Caco-2 (cell line): ENCODE results near the gene DEK. TPM values are rescaled to one million over a fixed set of nuclear protein-coding genes. Genes with fewer than 3 reads are reported as not detected.
A peak's percentile ranks its signal among the peaks of the same experiment; 100 is the strongest.

ENCODE experiments used
- BruUV-seq: library from RNA; stranded (reverse); fragments of 400-500 nt; replicated peaks from 2 replicates; lab custom pipeline; 2021; lab: Mats Ljungman, UMichigan
- CTCF ChIA-PET: fragments of 300-600 bp; sonication (Branson Sonifier 250); formaldehyde crosslinking; loops from one replicate; lab custom pipeline; 2022; ENCODE audit warnings: antibody characterized with exemption; lab: Charles Lee
- POLR2A ChIA-PET: fragments of 300-600 bp; sonication (Branson Sonifier 250); formaldehyde crosslinking; loops from one replicate; lab custom pipeline; 2022; ENCODE audit warnings: antibody characterized with exemption; lab: Charles Lee
- DNase-seq, 2 experiments: peaks; one replicate each; pipeline versions ENCODE4 v3.0.0 to v3.0.0-alpha.2; 2020 to 2022
- H3K27me3 ChIP-seq: replicated peaks from 2 replicates; pipeline ENCODE4 v1.6.0; 2011; ENCODE audit warnings: low read length; ENCODE audit not compliant: control insufficient read depth, insufficient read depth
- H3K36me3 ChIP-seq: 2 replicates; pipeline ENCODE4 v1.5.1; 2011; ENCODE audit warnings: low read length; ENCODE audit not compliant: control insufficient read depth, insufficient read depth
- H3K4me1 ChIP-seq: fragments of 250-450 bp; sonication (Bioruptor Pico); 2 replicates; pipeline ENCODE4 v1.5.1; 2020; ENCODE audit warnings: mild to moderate bottlenecking
- H3K4me3 ChIP-seq: 2 replicates; pipeline ENCODE4 v1.5.1; 2011; ENCODE audit warnings: low read depth, mild to moderate bottlenecking, control low read depth, low read length
- H3K9me3 ChIP-seq: fragments of 250-450 bp; sonication (Bioruptor Pico); 2 replicates; pipeline ENCODE4 v1.5.1; 2020; ENCODE audit warnings: mild to moderate bottlenecking, moderate library complexity
- H3K27ac Mint-ChIP-seq: one replicate; pipeline ENCODE4 v1.8.0; 2022; ENCODE audit warnings: mixed read lengths; ENCODE audit not compliant: unreplicated experiment
- H3K27me3 Mint-ChIP-seq: one replicate; pipeline ENCODE4 v1.8.0; 2022; ENCODE audit warnings: mixed read lengths; ENCODE audit not compliant: insufficient read depth, unreplicated experiment
- H3K36me3 Mint-ChIP-seq: one replicate; pipeline ENCODE4 v1.8.0; 2022; ENCODE audit warnings: mild to moderate bottlenecking, mixed read lengths; ENCODE audit not compliant: insufficient read depth, unreplicated experiment
- H3K4me1 Mint-ChIP-seq: one replicate; pipeline ENCODE4 v1.8.0; 2022; ENCODE audit warnings: low read depth, mixed read lengths; ENCODE audit not compliant: unreplicated experiment
- H3K4me3 Mint-ChIP-seq: one replicate; pipeline ENCODE4 v1.8.0; 2022; ENCODE audit warnings: mild to moderate bottlenecking, moderate library complexity, mixed read lengths; ENCODE audit not compliant: unreplicated experiment
- H3K9me3 Mint-ChIP-seq: one replicate; pipeline ENCODE4 v1.8.0; 2022; ENCODE audit warnings: mixed read lengths; ENCODE audit not compliant: unreplicated experiment
- intact Hi-C: fragments of 100-400 bp; cut with micrococcal nuclease; formaldehyde crosslinking; loops from one replicate; pipeline ENCODE4 v1.10.0; 2022; ENCODE audit not compliant: unreplicated experiment
- total RNA-seq: library from RNA; stranded (reverse); gene quantifications from 2 replicates; pipeline ENCODE4 v1.2.3, GENCODE V29; 2022
- TF ChIP-seq, protein P1 (sequence below), 2 experiments: fragments of 200-600 bp in 1 of 2; IDR thresholded peaks; 1 replicate in 1 of 2; 2 replicates in 1 of 2; pipeline versions ENCODE4 v1.5.1 to v1.8.0; 2011 to 2022; ENCODE audit warnings: antibody characterized with exemption in 1 of 2, control low read depth in 1 of 2, inconsistent platforms in 1 of 2, low read depth in 1 of 2, low read length in 1 of 2, mild to moderate bottlenecking in 1 of 2, moderate library complexity in 1 of 2; ENCODE audit not compliant: insufficient read depth in 1 of 2, severe bottlenecking in 1 of 2, unreplicated experiment in 1 of 2

Gene DEK
- total RNA-seq, 1 experiment from 2014 or later: 170 TPM

- CTCF ChIA-PET: interaction anchor here (0.7 kb wide), 1 partner anchor 59 kb away, joined by 3 read pairs; no protein-coding TSS in a partner anchor
- intact Hi-C loops: loop anchor here (1.0 to 5.0 kb wide), 3 partner anchors 37 to 240 kb away; partner anchors contain the start of genes KDM1B and TPMT
- H3K4me3 Mint-ChIP-seq: peak overlapping the region; percentile 95
- H3K27me3 Mint-ChIP-seq: no peaks in the 10 kb centered on the region
- BruUV-seq: TSS peak; percentile 62
- Histone ChIP-seq H3K27me3 (no peaks in the 10 kb centered on the region), H3K36me3 (no peaks in the 10 kb centered on the region), H3K4me1 (peaks cover 12% of the 10 kb centered on the region), H3K9me3 (no peaks in the 10 kb centered on the region), H3K4me3 (peak overlapping the region; percentile 37)
- TF ChIP-seq, protein P1, sequence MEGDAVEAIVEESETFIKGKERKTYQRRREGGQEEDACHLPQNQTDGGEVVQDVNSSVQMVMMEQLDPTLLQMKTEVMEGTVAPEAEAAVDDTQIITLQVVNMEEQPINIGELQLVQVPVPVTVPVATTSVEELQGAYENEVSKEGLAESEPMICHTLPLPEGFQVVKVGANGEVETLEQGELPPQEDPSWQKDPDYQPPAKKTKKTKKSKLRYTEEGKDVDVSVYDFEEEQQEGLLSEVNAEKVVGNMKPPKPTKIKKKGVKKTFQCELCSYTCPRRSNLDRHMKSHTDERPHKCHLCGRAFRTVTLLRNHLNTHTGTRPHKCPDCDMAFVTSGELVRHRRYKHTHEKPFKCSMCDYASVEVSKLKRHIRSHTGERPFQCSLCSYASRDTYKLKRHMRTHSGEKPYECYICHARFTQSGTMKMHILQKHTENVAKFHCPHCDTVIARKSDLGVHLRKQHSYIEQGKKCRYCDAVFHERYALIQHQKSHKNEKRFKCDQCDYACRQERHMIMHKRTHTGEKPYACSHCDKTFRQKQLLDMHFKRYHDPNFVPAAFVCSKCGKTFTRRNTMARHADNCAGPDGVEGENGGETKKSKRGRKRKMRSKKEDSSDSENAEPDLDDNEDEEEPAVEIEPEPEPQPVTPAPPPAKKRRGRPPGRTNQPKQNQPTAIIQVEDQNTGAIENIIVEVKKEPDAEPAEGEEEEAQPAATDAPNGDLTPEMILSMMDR (IDR thresholded peaks at IDR 0.05; ENCODE audit: insufficient read depth in 1 of 2, low read depth in 1 of 2, low read length in 1 of 2, severe bottlenecking in 1 of 2, unreplicated experiment in 1 of 2): no peak
- H3K9me3 Mint-ChIP-seq: no peaks in the 10 kb centered on the region
- H3K36me3 Mint-ChIP-seq: peaks cover 29% of the 10 kb centered on the region
- H3K27ac Mint-ChIP-seq: peak overlapping the region; percentile 93
- DNase-seq: no peak
- peaks cover 8% of the 10 kb centered on the region for H3K4me1 Mint-ChIP-seq
- POLR2A ChIA-PET: interaction anchor here (1.0 kb wide), 1 partner anchor 763 kb away, joined by 3 read pairs; no protein-coding TSS in a partner anchor
Observed at GRCh38 chr6:18264923-18265377, 620 bp upstream of the DEK start.

DNA sequence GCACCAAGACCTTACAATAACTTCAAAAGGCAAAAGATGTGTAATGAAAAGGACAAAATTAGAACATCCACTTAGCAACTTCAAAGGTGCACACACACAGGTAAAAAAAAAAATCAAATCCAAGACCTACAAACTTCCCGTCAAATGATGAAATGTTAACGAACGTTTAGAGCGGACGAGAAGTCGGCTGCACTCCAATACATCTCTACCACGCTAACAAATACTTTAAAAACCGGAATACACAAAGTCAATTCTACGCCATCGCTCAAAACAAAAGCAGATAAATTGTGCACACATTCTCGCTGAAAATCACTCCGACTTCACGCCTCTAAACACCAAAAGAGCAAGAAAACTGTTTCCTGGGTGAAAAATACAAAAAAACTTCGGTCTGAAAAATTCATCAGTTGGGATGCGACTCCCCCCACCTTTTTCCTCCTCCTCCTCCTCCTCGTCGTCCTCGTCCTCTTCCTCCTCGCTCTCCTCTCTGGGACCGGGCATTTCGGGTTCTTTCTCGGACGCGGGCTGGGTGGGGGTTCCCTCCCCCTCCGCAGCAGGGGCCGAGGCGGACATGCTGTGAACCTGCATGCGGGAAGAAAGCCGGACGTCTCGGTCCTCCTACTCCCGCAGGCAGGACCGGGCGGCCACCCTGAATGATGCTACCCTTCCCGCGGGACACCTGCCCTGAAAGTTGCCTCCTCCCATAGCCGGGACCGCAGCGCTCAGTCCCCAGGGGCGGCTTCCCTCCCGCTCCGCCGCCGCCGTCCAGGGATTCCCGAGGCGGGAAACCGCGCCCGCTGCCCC lies 712 bp downstream of the DEK start:
- ChIA-PET CTCF (no interaction called here), POLR2A (interaction anchor here (0.5 to 1.0 kb wide), 2 partner anchors 721 to 762 kb away, joined by 3 read pairs; no protein-coding TSS in a partner anchor)
- peak in 1 of 2 experiments; percentile 43 for DNase-seq
- peak overlapping the region; percentile 95 for H3K4me3 ChIP-seq
- no TSS peak for BruUV-seq
- no peaks in the 10 kb centered on the region for H3K27me3 Mint-ChIP-seq
- intact Hi-C loops: loop anchor here (1.0 to 5.0 kb wide), 3 partner anchors 39 to 241 kb away; partner anchors contain the start of genes KDM1B and TPMT
- peak overlapping the region; percentile 95 for H3K4me3 Mint-ChIP-seq
- H3K27ac Mint-ChIP-seq: peak overlapping the region; percentile 93
- no peaks in the 10 kb centered on the region for H3K9me3 ChIP-seq
- H3K27me3 ChIP-seq: no peaks in the 10 kb centered on the region
- H3K9me3 Mint-ChIP-seq: no peaks in the 10 kb centered on the region
- no peaks in the 10 kb centered on the region for H3K36me3 ChIP-seq
- TF ChIP-seq, protein P1 (IDR thresholded peaks at IDR 0.05; ENCODE audit: insufficient read depth in 1 of 2, low read depth in 1 of 2, low read length in 1 of 2, severe bottlenecking in 1 of 2, unreplicated experiment in 1 of 2): no peak
- H3K4me1 Mint-ChIP-seq: peaks cover 8% of the 10 kb centered on the region
- peaks cover 12% of the 10 kb centered on the region for H3K4me1 ChIP-seq
- peaks cover 38% of the 10 kb centered on the region for H3K36me3 Mint-ChIP-seq

DNA sequence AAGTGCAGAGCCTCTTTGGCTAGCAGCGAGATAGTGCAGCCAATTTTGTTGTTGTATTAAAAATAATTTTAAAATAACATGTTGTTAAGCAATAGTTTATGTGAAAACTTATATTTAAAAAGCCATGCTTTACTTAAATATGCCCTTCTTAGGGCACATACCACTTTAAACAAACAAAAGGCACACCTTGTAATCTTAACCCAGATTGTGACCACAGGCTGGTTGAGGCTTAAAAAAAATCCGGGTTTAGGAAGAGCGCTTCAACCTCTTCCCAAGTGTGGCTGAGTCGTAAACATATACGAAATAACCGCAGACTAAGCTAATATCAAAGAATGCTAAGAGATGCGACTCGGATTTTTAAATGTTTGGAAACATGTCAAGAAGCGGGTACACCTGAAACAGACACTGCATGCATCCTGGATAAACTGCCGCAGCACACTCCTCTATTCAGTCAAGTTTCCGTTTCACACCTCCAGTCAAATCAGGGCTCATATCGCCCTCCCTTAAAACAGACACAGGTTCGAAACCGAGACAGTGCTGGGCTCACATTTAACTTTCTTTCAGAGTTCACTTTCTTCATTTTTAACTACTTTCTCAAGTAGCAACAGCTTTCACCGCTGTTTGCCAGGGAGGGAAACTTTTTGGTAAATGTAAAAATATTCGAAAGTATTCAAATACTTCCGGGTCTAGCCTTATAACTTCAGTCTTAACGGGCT lies 1.5 kb downstream of the DEK start:
- TF ChIP-seq, protein P1 (IDR thresholded peaks at IDR 0.05; ENCODE audit: insufficient read depth in 1 of 2, low read depth in 1 of 2, low read length in 1 of 2, severe bottlenecking in 1 of 2, unreplicated experiment in 1 of 2): no peak
- intact Hi-C loops: loop anchor here (5.0 kb wide), 1 partner anchor 106 kb away; the partner anchor contains the start of genes KDM1B and TPMT
- no peak for DNase-seq
- Histone ChIP-seq H3K27me3 (no peaks in the 10 kb centered on the region), H3K36me3 (no peaks in the 10 kb centered on the region), H3K4me1 (peaks cover 12% of the 10 kb centered on the region), H3K9me3 (no peaks in the 10 kb centered on the region), H3K4me3 (peak overlapping the region; percentile 95)
- Mint-ChIP-seq H3K27me3 (no peaks in the 10 kb centered on the region), H3K4me3 (peak overlapping the region; percentile 95), H3K36me3 (peaks cover 38% of the 10 kb centered on the region), H3K27ac (peak overlapping the region; percentile 93), H3K4me1 (peaks cover 8% of the 10 kb centered on the region), H3K9me3 (no peaks in the 10 kb centered on the region)
- ChIA-PET POLR2A (no interaction called here), CTCF (no interaction called here)
- BruUV-seq: TSS peak; percentile 70
